ENCODE measurements around the gene ZNF599.

The ZNF599 gene

GRCh38 chr19:34732612-34733211 is 40.3 kb downstream of the ZNF599 start:
- DNase-seq (ENCODE audit: low read depth in 1 of 2, low spot score in 1 of 2), result no peak
- Histone ChIP-seq H3K4me3 (replicated peaks; ENCODE audit: insufficient read depth, low read length) (peak overlapping the region; percentile 64), H3K27me3 (ENCODE audit: insufficient read depth, poor library complexity, severe bottlenecking) (no peaks in the 10 kb centered on the region), H3K27ac (replicated peaks) (peak overlapping the region; percentile 96)
- TF ChIP-seq POLR2AphosphoS5 (IDR thresholded peaks at IDR 0.05; ENCODE audit: low read depth), result no peak
- no peak for TF ChIP-seq CTCF (IDR thresholded peaks at IDR 0.05; ENCODE audit: insufficient read depth, low read length)
- TF ChIP-seq, protein P1, sequence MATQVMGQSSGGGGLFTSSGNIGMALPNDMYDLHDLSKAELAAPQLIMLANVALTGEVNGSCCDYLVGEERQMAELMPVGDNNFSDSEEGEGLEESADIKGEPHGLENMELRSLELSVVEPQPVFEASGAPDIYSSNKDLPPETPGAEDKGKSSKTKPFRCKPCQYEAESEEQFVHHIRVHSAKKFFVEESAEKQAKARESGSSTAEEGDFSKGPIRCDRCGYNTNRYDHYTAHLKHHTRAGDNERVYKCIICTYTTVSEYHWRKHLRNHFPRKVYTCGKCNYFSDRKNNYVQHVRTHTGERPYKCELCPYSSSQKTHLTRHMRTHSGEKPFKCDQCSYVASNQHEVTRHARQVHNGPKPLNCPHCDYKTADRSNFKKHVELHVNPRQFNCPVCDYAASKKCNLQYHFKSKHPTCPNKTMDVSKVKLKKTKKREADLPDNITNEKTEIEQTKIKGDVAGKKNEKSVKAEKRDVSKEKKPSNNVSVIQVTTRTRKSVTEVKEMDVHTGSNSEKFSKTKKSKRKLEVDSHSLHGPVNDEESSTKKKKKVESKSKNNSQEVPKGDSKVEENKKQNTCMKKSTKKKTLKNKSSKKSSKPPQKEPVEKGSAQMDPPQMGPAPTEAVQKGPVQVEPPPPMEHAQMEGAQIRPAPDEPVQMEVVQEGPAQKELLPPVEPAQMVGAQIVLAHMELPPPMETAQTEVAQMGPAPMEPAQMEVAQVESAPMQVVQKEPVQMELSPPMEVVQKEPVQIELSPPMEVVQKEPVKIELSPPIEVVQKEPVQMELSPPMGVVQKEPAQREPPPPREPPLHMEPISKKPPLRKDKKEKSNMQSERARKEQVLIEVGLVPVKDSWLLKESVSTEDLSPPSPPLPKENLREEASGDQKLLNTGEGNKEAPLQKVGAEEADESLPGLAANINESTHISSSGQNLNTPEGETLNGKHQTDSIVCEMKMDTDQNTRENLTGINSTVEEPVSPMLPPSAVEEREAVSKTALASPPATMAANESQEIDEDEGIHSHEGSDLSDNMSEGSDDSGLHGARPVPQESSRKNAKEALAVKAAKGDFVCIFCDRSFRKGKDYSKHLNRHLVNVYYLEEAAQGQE (IDR thresholded peaks at IDR 0.05; ENCODE audit: insufficient replicate concordance, low read depth), result no peak
- no peak for TF ChIP-seq GABPA (IDR thresholded peaks at IDR 0.05; ENCODE audit: low read depth)
- TF ChIP-seq SPI1 (IDR thresholded peaks at IDR 0.05; ENCODE audit: borderline replicate concordance, low read depth), result no peak

GRCh38 chr19:34731964-34732363 is 41.1 kb downstream of the ZNF599 start:
- Histone ChIP-seq H3K27me3 (ENCODE audit: insufficient read depth, poor library complexity, severe bottlenecking) (no peaks in the 10 kb centered on the region), H3K27ac (replicated peaks) (no peak overlapping the region), H3K4me3 (replicated peaks; ENCODE audit: insufficient read depth, low read length) (no peak overlapping the region)
- DNase-seq (ENCODE audit: low read depth in 1 of 2, low spot score in 1 of 2), result no peak
- TF ChIP-seq GABPA (IDR thresholded peaks at IDR 0.05; ENCODE audit: low read depth) (no peak), SPI1 (IDR thresholded peaks at IDR 0.05; ENCODE audit: borderline replicate concordance, low read depth) (no peak), CTCF (IDR thresholded peaks at IDR 0.05; ENCODE audit: insufficient read depth, low read length) (no peak), POLR2AphosphoS5 (IDR thresholded peaks at IDR 0.05; ENCODE audit: low read depth) (no peak)
- TF ChIP-seq, protein P1 (IDR thresholded peaks at IDR 0.05; ENCODE audit: insufficient replicate concordance, low read depth), result no peak

DNA sequence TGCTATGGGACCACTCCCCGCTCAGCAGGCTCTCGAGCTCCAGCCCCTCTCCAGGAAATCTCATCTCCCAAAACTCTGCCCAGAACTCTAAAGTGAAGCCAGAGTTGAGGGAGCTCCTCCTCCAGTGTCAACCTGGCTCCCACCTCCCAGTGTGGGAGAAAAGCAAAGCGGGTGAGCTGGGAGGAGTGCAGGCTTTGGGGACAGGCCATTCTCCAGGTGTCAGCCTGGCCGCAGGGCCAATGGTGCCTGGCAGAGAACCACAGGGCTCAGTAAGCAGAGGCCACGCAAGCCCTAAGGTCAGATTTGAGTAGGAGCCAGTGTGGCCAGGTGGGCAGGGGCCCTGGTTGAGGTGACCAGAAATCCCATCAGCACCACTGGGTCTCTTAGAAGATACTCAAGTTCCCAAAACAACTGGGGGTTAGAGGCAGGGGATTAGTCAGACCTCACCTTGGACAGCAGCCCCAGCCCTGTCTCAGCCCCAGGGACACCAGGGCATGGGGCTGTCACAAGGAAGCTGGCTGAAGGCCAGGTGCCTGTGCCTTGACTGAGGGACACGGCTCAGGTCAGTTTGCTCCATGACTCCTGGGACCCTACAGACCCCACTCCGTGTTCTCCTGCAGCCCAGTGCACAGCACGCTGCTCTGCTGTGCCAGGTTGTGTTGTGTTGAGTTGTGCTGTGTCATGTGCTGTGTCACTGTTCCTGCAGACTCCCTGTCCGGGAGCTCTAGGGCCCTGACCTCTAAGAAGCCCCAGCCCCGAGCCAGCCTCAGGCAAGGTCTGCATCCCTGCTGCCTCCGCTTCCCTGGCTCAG is 41.8 kb downstream of the ZNF599 start:
- Histone ChIP-seq H3K27me3 (ENCODE audit: insufficient read depth, poor library complexity, severe bottlenecking) (no peaks in the 10 kb centered on the region), H3K4me3 (replicated peaks; ENCODE audit: insufficient read depth, low read length) (no peak overlapping the region), H3K27ac (replicated peaks) (no peak overlapping the region)
- TF ChIP-seq CTCF (IDR thresholded peaks at IDR 0.05; ENCODE audit: insufficient read depth, low read length) (no peak), SPI1 (IDR thresholded peaks at IDR 0.05; ENCODE audit: borderline replicate concordance, low read depth) (no peak), GABPA (IDR thresholded peaks at IDR 0.05; ENCODE audit: low read depth) (no peak), POLR2AphosphoS5 (IDR thresholded peaks at IDR 0.05; ENCODE audit: low read depth) (no peak)
- TF ChIP-seq, protein P1 (IDR thresholded peaks at IDR 0.05; ENCODE audit: insufficient replicate concordance, low read depth), result no peak
- no peak for DNase-seq (ENCODE audit: low read depth in 1 of 2, low spot score in 1 of 2)
